Measurements from ENCODE around the gene CA5A. TPM values are rescaled to one million over a fixed set of nuclear protein-coding genes. Genes with fewer than 3 reads are reported as not detected.

CA5A gene
- total and polyA plus RNA-seq, 2 of the 13 experiments (the other 11 are each of a cell fraction or from before 2014, with no cell fraction given) = 66.8 to 106 TPM

DNA sequence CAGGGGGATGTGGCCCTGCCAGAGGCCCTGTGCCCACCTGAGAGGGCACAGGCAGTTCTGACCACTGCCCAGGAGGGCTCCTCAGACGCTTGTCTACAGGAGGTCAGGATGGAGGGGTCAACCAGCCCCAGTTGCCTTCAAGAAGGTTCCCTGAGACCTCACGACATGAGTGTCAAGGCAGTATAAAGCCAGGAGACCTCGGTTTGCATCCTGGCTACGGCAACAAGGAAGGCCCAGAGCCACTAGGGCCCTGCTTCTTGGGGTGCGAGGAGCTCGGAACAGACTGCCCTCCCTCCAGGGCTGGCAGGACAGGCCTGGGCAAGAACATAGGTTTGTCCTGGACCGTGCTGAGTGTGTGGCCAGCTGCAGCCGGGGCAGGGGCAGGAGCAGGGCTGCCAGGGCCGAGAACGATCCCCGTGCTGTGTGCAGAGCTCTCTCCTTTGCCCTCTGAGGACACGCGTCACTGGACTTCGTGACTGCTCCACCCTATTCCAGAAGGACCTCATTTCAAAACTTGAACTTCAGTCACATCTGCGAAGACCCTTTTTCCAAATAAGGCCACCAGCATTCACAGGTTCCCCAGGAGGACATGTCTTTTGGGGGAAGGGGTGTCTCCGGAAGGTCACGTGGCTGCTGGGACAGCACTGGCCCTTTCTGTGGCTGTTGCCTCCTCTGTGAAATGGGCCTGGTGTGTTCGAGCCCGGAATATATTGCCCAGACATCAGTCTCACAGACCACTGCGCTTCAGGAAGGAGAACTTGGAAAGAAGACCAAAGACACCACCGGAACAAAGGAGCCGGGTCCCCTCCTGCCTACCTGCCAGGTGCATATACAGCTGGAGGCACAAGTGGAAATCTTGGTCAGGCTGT is 94.8 kb downstream of the CA5A start (continued):
- 0 out of 2 replicates have a peak, but pooled peaks have one; percentile 23 for TF ChIP-seq AKAP8 (CRISPR knock-in tag; IDR thresholded peaks at IDR 0.05)
- TF ChIP-seq MATR3 (CRISPR knock-in tag; IDR thresholded peaks at IDR 0.05) = no peak
- TF ChIP-seq, protein P1, sequence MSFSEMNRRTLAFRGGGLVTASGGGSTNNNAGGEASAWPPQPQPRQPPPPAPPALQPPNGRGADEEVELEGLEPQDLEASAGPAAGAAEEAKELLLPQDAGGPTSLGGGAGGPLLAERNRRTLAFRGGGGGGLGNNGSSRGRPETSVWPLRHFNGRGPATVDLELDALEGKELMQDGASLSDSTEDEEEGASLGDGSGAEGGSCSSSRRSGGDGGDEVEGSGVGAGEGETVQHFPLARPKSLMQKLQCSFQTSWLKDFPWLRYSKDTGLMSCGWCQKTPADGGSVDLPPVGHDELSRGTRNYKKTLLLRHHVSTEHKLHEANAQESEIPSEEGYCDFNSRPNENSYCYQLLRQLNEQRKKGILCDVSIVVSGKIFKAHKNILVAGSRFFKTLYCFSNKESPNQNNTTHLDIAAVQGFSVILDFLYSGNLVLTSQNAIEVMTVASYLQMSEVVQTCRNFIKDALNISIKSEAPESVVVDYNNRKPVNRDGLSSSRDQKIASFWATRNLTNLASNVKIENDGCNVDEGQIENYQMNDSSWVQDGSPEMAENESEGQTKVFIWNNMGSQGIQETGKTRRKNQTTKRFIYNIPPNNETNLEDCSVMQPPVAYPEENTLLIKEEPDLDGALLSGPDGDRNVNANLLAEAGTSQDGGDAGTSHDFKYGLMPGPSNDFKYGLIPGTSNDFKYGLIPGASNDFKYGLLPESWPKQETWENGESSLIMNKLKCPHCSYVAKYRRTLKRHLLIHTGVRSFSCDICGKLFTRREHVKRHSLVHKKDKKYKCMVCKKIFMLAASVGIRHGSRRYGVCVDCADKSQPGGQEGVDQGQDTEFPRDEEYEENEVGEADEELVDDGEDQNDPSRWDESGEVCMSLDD (CRISPR knock-in tag; IDR thresholded peaks at IDR 0.05; ENCODE audit: borderline replicate concordance) = no peak
- TF ChIP-seq, protein P2, sequence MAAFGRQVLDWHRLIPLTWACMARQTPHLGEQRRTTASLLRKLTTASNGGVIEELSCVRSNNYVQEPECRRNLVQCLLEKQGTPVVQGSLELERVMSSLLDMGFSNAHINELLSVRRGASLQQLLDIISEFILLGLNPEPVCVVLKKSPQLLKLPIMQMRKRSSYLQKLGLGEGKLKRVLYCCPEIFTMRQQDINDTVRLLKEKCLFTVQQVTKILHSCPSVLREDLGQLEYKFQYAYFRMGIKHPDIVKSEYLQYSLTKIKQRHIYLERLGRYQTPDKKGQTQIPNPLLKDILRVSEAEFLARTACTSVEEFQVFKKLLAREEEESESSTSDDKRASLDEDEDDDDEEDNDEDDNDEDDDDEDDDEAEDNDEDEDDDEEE (CRISPR knock-in tag; IDR thresholded peaks at IDR 0.05) = 0 out of 2 replicates have a peak, but pooled peaks have one; percentile 53
- no peak for TF ChIP-seq ZNF605 (CRISPR knock-in tag; IDR thresholded peaks at IDR 0.05)
- no peak for TF ChIP-seq HNRNPLL (IDR thresholded peaks at IDR 0.05; ENCODE audit: low read depth, low read length, poor library complexity, severe bottlenecking)
- no peak for TF ChIP-seq ARNTL (CRISPR knock-in tag; IDR thresholded peaks at IDR 0.05)
- no peak for TF ChIP-seq SNRNP70 (IDR thresholded peaks at IDR 0.05; ENCODE audit: low read depth, low read length)
- no peak for TF ChIP-seq NAIF1 (CRISPR knock-in tag; IDR thresholded peaks at IDR 0.05; ENCODE audit: borderline replicate concordance)
- 0 out of 2 replicates have a peak, but pooled peaks have one; percentile 24 for TF ChIP-seq HNF4A (CRISPR knock-in tag; IDR thresholded peaks at IDR 0.05)
- TF ChIP-seq ZNF510 (CRISPR knock-in tag; IDR thresholded peaks at IDR 0.05; ENCODE audit: low read depth) = 0 out of 2 replicates have a peak, but pooled peaks have one; percentile 36
- TF ChIP-seq, protein P3, sequence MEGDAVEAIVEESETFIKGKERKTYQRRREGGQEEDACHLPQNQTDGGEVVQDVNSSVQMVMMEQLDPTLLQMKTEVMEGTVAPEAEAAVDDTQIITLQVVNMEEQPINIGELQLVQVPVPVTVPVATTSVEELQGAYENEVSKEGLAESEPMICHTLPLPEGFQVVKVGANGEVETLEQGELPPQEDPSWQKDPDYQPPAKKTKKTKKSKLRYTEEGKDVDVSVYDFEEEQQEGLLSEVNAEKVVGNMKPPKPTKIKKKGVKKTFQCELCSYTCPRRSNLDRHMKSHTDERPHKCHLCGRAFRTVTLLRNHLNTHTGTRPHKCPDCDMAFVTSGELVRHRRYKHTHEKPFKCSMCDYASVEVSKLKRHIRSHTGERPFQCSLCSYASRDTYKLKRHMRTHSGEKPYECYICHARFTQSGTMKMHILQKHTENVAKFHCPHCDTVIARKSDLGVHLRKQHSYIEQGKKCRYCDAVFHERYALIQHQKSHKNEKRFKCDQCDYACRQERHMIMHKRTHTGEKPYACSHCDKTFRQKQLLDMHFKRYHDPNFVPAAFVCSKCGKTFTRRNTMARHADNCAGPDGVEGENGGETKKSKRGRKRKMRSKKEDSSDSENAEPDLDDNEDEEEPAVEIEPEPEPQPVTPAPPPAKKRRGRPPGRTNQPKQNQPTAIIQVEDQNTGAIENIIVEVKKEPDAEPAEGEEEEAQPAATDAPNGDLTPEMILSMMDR (CRISPR knock-in tag; IDR thresholded peaks at IDR 0.05) = no peak
- no peak for TF ChIP-seq ADNP (CRISPR knock-in tag; IDR thresholded peaks at IDR 0.05)
- TF ChIP-seq ZNF501 (CRISPR knock-in tag; IDR thresholded peaks at IDR 0.05) = peak; percentile 35
- no peak for TF ChIP-seq ZNF124 (CRISPR knock-in tag; IDR thresholded peaks at IDR 0.05)
- 0 out of 2 replicates have a peak, but pooled peaks have one; percentile 51 for TF ChIP-seq SP4 (CRISPR knock-in tag; IDR thresholded peaks at IDR 0.05)
- no peak for TF ChIP-seq MBNL3 (CRISPR knock-in tag; conservative IDR thresholded peaks at IDR 0.05)
- TF ChIP-seq, protein P4, sequence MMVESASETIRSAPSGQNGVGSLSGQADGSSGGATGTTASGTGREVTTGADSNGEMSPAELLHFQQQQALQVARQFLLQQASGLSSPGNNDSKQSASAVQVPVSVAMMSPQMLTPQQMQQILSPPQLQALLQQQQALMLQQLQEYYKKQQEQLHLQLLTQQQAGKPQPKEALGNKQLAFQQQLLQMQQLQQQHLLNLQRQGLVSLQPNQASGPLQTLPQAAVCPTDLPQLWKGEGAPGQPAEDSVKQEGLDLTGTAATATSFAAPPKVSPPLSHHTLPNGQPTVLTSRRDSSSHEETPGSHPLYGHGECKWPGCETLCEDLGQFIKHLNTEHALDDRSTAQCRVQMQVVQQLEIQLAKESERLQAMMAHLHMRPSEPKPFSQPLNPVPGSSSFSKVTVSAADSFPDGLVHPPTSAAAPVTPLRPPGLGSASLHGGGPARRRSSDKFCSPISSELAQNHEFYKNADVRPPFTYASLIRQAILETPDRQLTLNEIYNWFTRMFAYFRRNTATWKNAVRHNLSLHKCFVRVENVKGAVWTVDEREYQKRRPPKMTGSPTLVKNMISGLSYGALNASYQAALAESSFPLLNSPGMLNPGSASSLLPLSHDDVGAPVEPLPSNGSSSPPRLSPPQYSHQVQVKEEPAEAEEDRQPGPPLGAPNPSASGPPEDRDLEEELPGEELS (CRISPR knock-in tag; IDR thresholded peaks at IDR 0.05) = no peak
- TF ChIP-seq ARHGAP35 (CRISPR knock-in tag; IDR thresholded peaks at IDR 0.05; ENCODE audit: borderline replicate concordance) = 0 out of 2 replicates have a peak, but pooled peaks have one; percentile 33
- TF ChIP-seq, protein P5, sequence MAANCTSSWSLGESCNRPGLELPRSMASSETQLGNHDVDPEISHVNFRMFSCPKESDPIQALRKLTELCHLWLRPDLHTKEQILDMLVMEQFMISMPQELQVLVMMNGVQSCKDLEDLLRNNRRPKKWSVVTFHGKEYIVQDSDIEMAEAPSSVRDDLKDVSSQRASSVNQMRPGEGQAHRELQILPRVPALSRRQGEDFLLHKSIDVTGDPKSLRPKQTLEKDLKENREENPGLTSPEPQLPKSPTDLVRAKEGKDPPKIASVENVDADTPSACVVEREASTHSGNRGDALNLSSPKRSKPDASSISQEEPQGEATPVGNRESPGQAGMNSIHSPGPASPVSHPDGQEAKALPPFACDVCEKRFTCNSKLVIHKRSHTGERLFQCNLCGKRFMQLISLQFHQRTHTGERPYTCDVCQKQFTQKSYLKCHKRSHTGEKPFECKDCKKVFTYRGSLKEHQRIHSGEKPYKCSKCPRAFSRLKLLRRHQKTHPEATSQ (CRISPR knock-in tag; IDR thresholded peaks at IDR 0.05; ENCODE audit: borderline replicate concordance) = no peak
